H1 (cell line): ENCODE results near the gene RAD51B. TPM values are rescaled to one million over a fixed set of nuclear protein-coding genes. Genes with fewer than 3 reads are reported as not detected.

Experiments
- JUN ChIP-seq: IDR thresholded peaks from 2 replicates; pipeline ENCODE4 v1.6.1; 2011; ENCODE audit warnings: low read depth, mild to moderate bottlenecking, improper control_type of control experiment, low read length
- PHF8 ChIP-seq: fragments of 200-600 bp; sonication (generic); conservative IDR thresholded peaks from 2 replicates; pipeline ENCODE4 v1.7.1; 2012; ENCODE audit warnings: low read depth, mild to moderate bottlenecking, inconsistent platforms, low read length, moderate library complexity
- POU5F1 ChIP-seq: IDR thresholded peaks from 2 replicates; pipeline ENCODE4 v1.6.1; 2011; ENCODE audit warnings: low read depth, mild to moderate bottlenecking, low read length, moderate library complexity
- ZNF274 ChIP-seq: IDR thresholded peaks from 2 replicates; pipeline ENCODE4 v1.7.0; 2012; ENCODE audit warnings: low read length, borderline replicate concordance; ENCODE audit errors: extremely low read depth
- polyA plus RNA-seq, 7 experiments: library from polyadenylated mRNA; depleted of rRNA in 3 of 7; stranded (reverse) in 5 of 7; unstranded in 2 of 7; fragments of >200 nt in 5 of 7; fragments of 200-250 nt in 2 of 7; gene quantifications; 1 replicate in 5 of 7; 2 replicates in 1 of 7; 4 replicates in 1 of 7; pipeline versions ENCODE4 v1.2.1 to v1.2.3, GENCODE V29; 2011 to 2013; ENCODE audit warnings: missing spikeins in 2 of 7, mixed read lengths in 2 of 7
- total RNA-seq: library from RNA; stranded (reverse); fragmentation: NEBNext Ultra II Directional; extraction: Animal tissue kit (Norgen Biotek cat#: 25700); gene quantifications from 2 replicates; pipeline ENCODE4 v1.2.1, GENCODE V29; 2021

RAD51B gene
- total and polyA plus RNA-seq, 2 of the 8 experiments (the other 6 are each of a cell fraction or from before 2014, with no cell fraction given), result 3.9 to 14.9 TPM

GRCh38 chr14:68513838-68514607 lies 694.4 kb downstream of the RAD51B start (continued):
- TF ChIP-seq PHF8, result no peak
- no peak for TF ChIP-seq POU5F1
- no peak for TF ChIP-seq JUN
- TF ChIP-seq ZNF274, result no peak
